ENCODE data around the gene TRIM62.

Gene TRIM62

DNA sequence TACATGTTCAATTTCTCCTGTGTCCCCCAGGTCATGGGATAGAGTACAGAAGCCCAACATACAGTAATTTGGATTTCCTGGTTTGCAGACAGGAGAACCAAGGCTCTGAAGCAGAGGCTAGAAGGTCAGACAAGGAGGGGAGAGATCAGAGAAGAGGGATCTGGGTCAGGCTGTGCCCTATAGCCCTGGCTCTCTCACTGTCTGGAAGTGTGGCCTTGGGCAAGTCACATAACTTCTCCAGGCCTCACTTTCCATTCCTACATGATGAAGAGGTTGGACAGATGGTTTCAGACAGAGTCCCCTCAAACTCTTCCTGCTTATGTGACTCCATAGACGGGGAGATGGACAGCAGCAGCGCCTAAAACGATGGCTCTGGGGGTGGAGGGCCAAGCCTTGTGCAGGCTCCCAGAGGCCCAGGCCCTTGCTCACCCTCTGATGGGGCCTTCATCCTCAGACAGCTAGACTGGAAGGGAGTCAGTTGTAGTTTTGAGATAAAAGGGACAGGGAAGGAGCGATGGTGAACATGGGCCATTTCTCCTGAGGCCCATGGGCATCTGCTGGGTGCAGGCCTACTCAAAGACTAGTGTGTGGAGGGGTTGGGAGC, 2.9 kb downstream of the TRIM62 start:
- Histone ChIP-seq H3K4me1 (ENCODE audit: insufficient read depth, low read length) (peaks cover 18% of the 10 kb centered on the region), H3K36me3 (ENCODE audit: insufficient read depth, low read length) (no peaks in the 10 kb centered on the region), H3K27ac (ENCODE audit: low read depth, low read length) (no peak overlapping the region), H3K4me3 (ENCODE audit: low read depth in 1 of 2, low read length in 2 of 2) (no peak overlapping the region), H3K9ac (ENCODE audit: low read length) (no peak overlapping the region), H3K27me3 (ENCODE audit: control insufficient read depth in 1 of 2, insufficient read depth in 2 of 2, low read length in 2 of 2) (no peaks in the 10 kb centered on the region), H3K9me3 (ENCODE audit: low read length) (no peaks in the 10 kb centered on the region)

GRCh38 chr1:33177996-33178540, 3.8 kb downstream of the TRIM62 start:
- no peaks in the 10 kb centered on the region for H3K36me3 ChIP-seq (ENCODE audit: insufficient read depth, low read length)

DNA sequence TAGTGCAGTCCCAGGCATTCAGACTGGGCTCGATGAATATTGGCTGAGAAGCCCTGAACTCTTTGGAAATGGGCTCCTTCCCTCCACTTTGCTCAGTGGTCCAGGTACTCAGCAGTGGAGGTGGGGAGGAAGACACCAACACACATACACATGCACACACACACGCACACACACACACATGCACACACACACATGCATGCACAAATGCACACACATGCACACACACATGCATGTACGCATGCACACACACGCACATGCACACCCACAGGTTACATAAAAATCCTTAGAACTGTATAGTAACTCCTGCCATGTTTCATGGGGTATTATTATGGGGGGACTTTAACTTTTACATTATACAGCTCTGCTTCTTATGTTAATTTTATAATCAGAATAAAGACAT, 5.0 kb downstream of the TRIM62 start:
- H3K9me3 ChIP-seq (ENCODE audit: low read length): no peaks in the 10 kb centered on the region
- H3K36me3 ChIP-seq (ENCODE audit: insufficient read depth, low read length): no peaks in the 10 kb centered on the region
- no peak overlapping the region for H3K4me3 ChIP-seq (ENCODE audit: low read depth in 1 of 2, low read length in 2 of 2)
- no peaks in the 10 kb centered on the region for H3K27me3 ChIP-seq (ENCODE audit: control insufficient read depth in 1 of 2, insufficient read depth in 2 of 2, low read length in 2 of 2)
- H3K4me1 ChIP-seq (ENCODE audit: insufficient read depth, low read length): peaks cover 8% of the 10 kb centered on the region
- H3K9ac ChIP-seq (ENCODE audit: low read length): no peak overlapping the region
- no peak overlapping the region for H3K27ac ChIP-seq (ENCODE audit: low read depth, low read length)

More at GRCh38 chr1:33177996-33178540, 3.8 kb downstream of the TRIM62 start:
- H3K4me3 ChIP-seq (ENCODE audit: low read depth in 1 of 2, low read length in 2 of 2): no peak overlapping the region
- H3K27ac ChIP-seq (ENCODE audit: low read depth, low read length): no peak overlapping the region
- H3K9me3 ChIP-seq (ENCODE audit: low read length): no peaks in the 10 kb centered on the region
- H3K4me1 ChIP-seq (ENCODE audit: insufficient read depth, low read length): peaks cover 18% of the 10 kb centered on the region
- no peak overlapping the region for H3K9ac ChIP-seq (ENCODE audit: low read length)
- no peaks in the 10 kb centered on the region for H3K27me3 ChIP-seq (ENCODE audit: control insufficient read depth in 1 of 2, insufficient read depth in 2 of 2, low read length in 2 of 2)

GRCh38 chr1:33176362-33176850, 5.4 kb downstream of the TRIM62 start:
- no peak overlapping the region for H3K4me3 ChIP-seq (ENCODE audit: low read depth in 1 of 2, low read length in 2 of 2)
- H3K9me3 ChIP-seq (ENCODE audit: low read length): no peaks in the 10 kb centered on the region
- no peaks in the 10 kb centered on the region for H3K27me3 ChIP-seq (ENCODE audit: control insufficient read depth in 1 of 2, insufficient read depth in 2 of 2, low read length in 2 of 2)
- H3K36me3 ChIP-seq (ENCODE audit: insufficient read depth, low read length): no peaks in the 10 kb centered on the region
- H3K27ac ChIP-seq (ENCODE audit: low read depth, low read length): no peak overlapping the region
- no peak overlapping the region for H3K9ac ChIP-seq (ENCODE audit: low read length)
- H3K4me1 ChIP-seq (ENCODE audit: insufficient read depth, low read length): peaks cover 8% of the 10 kb centered on the region

- Histone ChIP-seq H3K27ac (ENCODE audit: low read depth, low read length) (no peak overlapping the region), H3K4me3 (ENCODE audit: low read depth in 1 of 2, low read length in 2 of 2) (no peak overlapping the region)
Observed at GRCh38 chr1:33175865-33176264, 6.0 kb downstream of the TRIM62 start.

GRCh38 chr1:33173091-33173490, 8.8 kb downstream of the TRIM62 start:
- Histone ChIP-seq H3K4me1 (ENCODE audit: insufficient read depth, low read length) (no peaks in the 10 kb centered on the region), H3K36me3 (ENCODE audit: insufficient read depth, low read length) (no peaks in the 10 kb centered on the region), H3K27me3 (ENCODE audit: control insufficient read depth in 1 of 2, insufficient read depth in 2 of 2, low read length in 2 of 2) (no peaks in the 10 kb centered on the region), H3K27ac (ENCODE audit: low read depth, low read length) (no peak overlapping the region), H3K9ac (ENCODE audit: low read length) (no peak overlapping the region), H3K9me3 (ENCODE audit: low read length) (no peaks in the 10 kb centered on the region), H3K4me3 (ENCODE audit: low read depth in 1 of 2, low read length in 2 of 2) (no peak overlapping the region)

More at GRCh38 chr1:33175865-33176264, 6.0 kb downstream of the TRIM62 start:
- no peaks in the 10 kb centered on the region for H3K36me3 ChIP-seq (ENCODE audit: insufficient read depth, low read length)
- H3K9me3 ChIP-seq (ENCODE audit: low read length): no peaks in the 10 kb centered on the region
- H3K27me3 ChIP-seq (ENCODE audit: control insufficient read depth in 1 of 2, insufficient read depth in 2 of 2, low read length in 2 of 2): no peaks in the 10 kb centered on the region
- peaks cover 8% of the 10 kb centered on the region for H3K4me1 ChIP-seq (ENCODE audit: insufficient read depth, low read length)
- H3K9ac ChIP-seq (ENCODE audit: low read length): no peak overlapping the region

DNA sequence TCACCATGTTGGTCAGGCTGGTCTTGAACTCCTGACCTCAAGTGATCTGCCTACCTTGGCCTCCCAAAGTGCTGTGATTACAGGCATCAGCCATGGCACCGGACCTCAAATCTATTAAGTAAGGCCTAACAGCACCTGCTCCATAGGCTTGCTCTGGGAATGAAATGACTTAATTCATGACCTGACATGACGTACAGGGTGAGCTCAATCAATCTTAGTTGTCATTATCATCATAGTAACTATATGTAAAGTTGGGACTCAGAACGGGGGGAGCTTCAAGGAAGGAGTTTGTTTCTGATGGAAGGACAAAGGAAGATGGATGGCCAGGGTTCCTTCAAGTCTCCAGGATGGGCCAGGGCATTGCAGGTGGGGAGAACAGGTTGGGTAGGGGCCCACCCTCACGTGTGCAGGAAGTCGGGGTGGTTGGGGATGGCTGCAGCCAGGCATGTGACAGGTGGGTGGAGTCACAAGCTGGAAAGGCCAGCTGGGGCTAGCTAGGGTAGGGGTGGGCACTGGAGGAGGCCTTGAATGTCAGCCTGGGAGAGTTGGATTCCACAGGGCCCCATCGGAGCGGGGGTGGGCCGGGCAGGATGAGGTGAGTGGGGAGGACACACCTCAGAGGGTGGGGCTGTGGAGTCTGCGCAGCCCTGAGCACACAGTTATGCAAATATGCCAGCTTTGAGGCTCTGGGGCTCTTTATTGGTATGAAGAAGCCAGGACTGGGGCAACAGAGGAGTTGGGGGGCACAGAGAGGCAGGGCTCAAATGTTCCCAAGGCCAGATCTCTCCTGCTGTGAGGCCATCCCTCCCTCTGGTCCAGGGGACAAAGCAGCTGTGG, 9.6 kb downstream of the TRIM62 start:
- no peak overlapping the region for H3K9ac ChIP-seq (ENCODE audit: low read length)
- H3K36me3 ChIP-seq (ENCODE audit: insufficient read depth, low read length): no peaks in the 10 kb centered on the region
- H3K4me3 ChIP-seq (ENCODE audit: low read depth in 1 of 2, low read length in 2 of 2): no peak overlapping the region
- H3K27ac ChIP-seq (ENCODE audit: low read depth, low read length): no peak overlapping the region
- no peaks in the 10 kb centered on the region for H3K27me3 ChIP-seq (ENCODE audit: control insufficient read depth in 1 of 2, insufficient read depth in 2 of 2, low read length in 2 of 2)
- no peaks in the 10 kb centered on the region for H3K4me1 ChIP-seq (ENCODE audit: insufficient read depth, low read length)
- H3K9me3 ChIP-seq (ENCODE audit: low read length): no peaks in the 10 kb centered on the region

DNA sequence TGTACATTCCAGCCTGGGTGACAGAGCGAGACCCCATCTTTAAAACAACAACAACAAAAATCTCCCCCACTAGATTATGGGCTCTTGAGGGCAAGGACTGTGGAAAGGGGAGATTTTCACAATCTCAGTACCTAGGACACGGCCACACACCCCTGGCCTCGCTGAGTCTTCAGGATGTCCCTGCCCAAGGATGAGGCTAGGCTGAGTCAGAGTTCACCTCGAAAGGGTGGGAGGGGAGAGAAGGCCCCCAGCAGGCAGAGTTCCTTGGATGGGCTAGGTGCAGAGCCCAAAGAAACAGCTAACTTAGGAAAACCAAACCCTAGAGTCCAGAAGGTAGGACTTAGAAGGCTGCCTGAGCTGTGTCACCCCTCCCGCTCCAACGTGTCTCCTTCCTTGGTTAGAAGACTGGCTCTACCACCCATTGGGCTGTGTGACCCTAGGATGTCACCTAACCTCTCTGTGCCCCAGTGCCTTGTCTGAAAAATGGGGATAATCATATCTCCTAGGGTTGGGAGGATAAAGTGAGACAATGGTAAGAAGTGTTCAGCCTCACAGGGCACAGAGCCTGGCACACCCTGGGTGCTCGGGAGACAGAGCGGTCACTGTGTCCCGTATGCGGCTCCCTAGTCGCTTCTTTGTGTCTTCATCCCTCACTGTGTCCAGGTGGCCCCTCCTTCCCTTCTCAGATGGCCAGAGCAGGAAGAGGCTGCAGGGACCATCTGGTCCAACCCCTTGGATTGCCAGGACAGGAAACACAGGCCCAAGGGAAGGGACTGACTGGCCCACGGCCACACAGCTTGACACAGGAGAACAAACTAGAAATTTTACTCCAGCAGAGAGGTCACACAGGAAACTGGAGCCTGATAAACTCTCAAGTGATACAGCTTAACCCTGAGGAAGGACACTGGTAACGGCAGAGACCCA, 11.2 kb downstream of the TRIM62 start:
- Histone ChIP-seq H3K9ac (ENCODE audit: low read length) (no peak overlapping the region), H3K36me3 (ENCODE audit: insufficient read depth, low read length) (no peaks in the 10 kb centered on the region), H3K9me3 (ENCODE audit: low read length) (no peaks in the 10 kb centered on the region), H3K27ac (ENCODE audit: low read depth, low read length) (no peak overlapping the region), H3K4me3 (ENCODE audit: low read depth in 1 of 2, low read length in 2 of 2) (no peak overlapping the region), H3K4me1 (ENCODE audit: insufficient read depth, low read length) (no peaks in the 10 kb centered on the region), H3K27me3 (ENCODE audit: control insufficient read depth in 1 of 2, insufficient read depth in 2 of 2, low read length in 2 of 2) (no peaks in the 10 kb centered on the region)

DNA sequence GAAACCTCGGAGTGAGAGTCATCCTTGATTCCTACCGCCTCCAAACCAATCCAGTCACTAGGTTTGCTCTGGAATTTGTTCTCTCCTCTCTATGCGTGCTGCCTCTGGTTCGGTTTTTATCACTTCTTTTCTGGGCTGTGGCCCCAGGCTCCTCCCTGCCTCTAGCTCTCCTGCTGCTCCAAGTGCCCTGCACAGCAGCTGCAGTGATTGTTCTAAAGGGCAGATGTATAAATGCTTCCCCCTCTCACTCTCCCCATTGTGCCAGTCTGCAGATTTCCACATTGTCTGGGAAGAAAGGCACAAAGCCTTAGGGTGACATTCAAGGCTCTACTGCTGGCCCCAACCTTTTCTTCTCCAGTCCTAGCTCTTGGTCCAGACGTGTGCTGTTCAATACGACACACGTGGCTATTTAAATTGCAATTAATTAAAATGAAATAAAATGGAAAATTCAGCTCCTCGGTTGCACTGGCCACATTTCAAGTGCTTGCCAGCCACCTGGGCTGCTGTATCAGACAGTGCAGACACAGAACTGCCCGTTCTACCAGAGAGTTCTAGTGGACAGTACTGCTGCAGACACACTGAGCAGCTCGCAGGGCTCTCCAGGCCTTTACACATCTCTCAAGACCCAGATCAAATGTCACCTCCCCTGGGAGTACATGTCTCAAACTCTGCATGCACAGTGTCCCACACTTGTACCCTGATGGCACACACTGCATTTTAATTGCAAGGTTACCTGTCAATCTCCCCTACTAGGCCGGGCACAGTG, 12.4 kb downstream of the TRIM62 start:
- H3K4me1 ChIP-seq (ENCODE audit: insufficient read depth, low read length): no peaks in the 10 kb centered on the region
- H3K27me3 ChIP-seq (ENCODE audit: control insufficient read depth in 1 of 2, insufficient read depth in 2 of 2, low read length in 2 of 2): no peaks in the 10 kb centered on the region
- H3K9me3 ChIP-seq (ENCODE audit: low read length): no peaks in the 10 kb centered on the region
- no peak overlapping the region for H3K27ac ChIP-seq (ENCODE audit: low read depth, low read length)
- no peaks in the 10 kb centered on the region for H3K36me3 ChIP-seq (ENCODE audit: insufficient read depth, low read length)
- no peak overlapping the region for H3K4me3 ChIP-seq (ENCODE audit: low read depth in 1 of 2, low read length in 2 of 2)
- H3K9ac ChIP-seq (ENCODE audit: low read length): no peak overlapping the region

DNA sequence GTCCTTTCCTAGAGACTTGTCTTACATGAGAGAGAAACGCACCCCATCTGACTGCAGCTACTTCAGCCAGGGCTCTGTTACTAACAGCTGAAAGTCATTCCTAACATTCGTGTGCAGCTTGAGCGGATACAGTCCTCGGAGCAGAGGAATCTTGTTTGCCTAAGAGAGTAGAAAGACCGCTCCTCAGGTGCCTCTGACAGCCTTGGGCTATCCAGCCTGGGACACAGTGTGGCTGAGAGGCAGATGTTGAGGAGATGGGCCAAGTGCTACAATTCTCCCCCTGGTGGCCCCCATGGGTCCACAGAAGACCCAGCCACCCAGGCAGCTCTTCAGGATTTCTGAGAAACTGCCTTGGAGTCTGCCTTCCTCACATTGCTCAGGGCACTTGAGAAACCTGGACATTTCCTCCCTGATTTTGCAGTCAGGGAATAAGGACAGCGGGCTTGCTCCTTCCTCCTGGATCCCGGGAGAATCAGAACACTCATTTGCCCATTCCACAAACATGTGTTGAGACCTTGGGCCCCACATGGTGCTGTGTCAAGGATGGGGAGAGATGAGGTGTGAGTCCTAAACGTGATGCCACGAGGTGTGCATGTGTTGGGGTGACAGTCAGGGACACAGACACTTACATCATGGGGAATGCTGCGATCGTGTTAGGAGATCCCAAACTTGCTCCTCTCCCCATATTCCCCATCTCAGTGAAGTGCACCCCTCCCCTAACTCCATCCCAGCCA, 13.1 kb downstream of the TRIM62 start:
- no peak overlapping the region for H3K9ac ChIP-seq (ENCODE audit: low read length)
- H3K4me3 ChIP-seq (ENCODE audit: low read depth in 1 of 2, low read length in 2 of 2): no peak overlapping the region
- H3K36me3 ChIP-seq (ENCODE audit: insufficient read depth, low read length): no peaks in the 10 kb centered on the region
- H3K9me3 ChIP-seq (ENCODE audit: low read length): no peaks in the 10 kb centered on the region
- no peaks in the 10 kb centered on the region for H3K27me3 ChIP-seq (ENCODE audit: control insufficient read depth in 1 of 2, insufficient read depth in 2 of 2, low read length in 2 of 2)
- H3K27ac ChIP-seq (ENCODE audit: low read depth, low read length): no peak overlapping the region
- no peaks in the 10 kb centered on the region for H3K4me1 ChIP-seq (ENCODE audit: insufficient read depth, low read length)

Data from muscle layer of colon (tissue), 2 donors.